ENCODE data around the gene MAGI2. TPM values are rescaled to one million over a fixed set of nuclear protein-coding genes. Genes with fewer than 3 reads are reported as not detected.

MAGI2 gene
- total RNA-seq, 1 experiment from 2014 or later = 0.52 TPM

GRCh38 chr7:78261739-78262138, 1191.7 kb downstream of the MAGI2 start:
- H3K4me1 Mint-ChIP-seq (ENCODE audit: low read depth, unreplicated experiment) = no peaks in the 10 kb centered on the region
- intact Hi-C loops (cut with micrococcal nuclease; ENCODE audit: unreplicated experiment) = no loop called here
- CTCF ChIA-PET = no interaction called here
- no peak for TF ChIP-seq CTCF (IDR thresholded peaks at IDR 0.05; ENCODE audit: unreplicated experiment)
- no peak overlapping the region for H3K4me3 Mint-ChIP-seq (ENCODE audit: low read depth, unreplicated experiment)
- no peaks in the 10 kb centered on the region for H3K36me3 Mint-ChIP-seq (ENCODE audit: insufficient read depth, unreplicated experiment)
- no peak overlapping the region for H3K27ac Mint-ChIP-seq (ENCODE audit: unreplicated experiment)
- H3K27me3 Mint-ChIP-seq (ENCODE audit: unreplicated experiment) = peaks cover 16% of the 10 kb centered on the region
- no peaks in the 10 kb centered on the region for H3K9me3 Mint-ChIP-seq (ENCODE audit: low read depth, unreplicated experiment)
- BruUV-seq (replicated peaks) = no TSS peak
- no peak for DNase-seq

- Mint-ChIP-seq H3K9me3 (ENCODE audit: low read depth, unreplicated experiment) (no peaks in the 10 kb centered on the region), H3K36me3 (ENCODE audit: insufficient read depth, unreplicated experiment) (no peaks in the 10 kb centered on the region), H3K27ac (ENCODE audit: unreplicated experiment) (no peak overlapping the region), H3K27me3 (ENCODE audit: unreplicated experiment) (peaks cover 16% of the 10 kb centered on the region), H3K4me1 (ENCODE audit: low read depth, unreplicated experiment) (no peaks in the 10 kb centered on the region), H3K4me3 (ENCODE audit: low read depth, unreplicated experiment) (no peak overlapping the region)
- intact Hi-C loops (cut with micrococcal nuclease; ENCODE audit: unreplicated experiment) = no loop called here
- CTCF ChIA-PET = interaction anchor here (0.5 kb wide), 1 partner anchor 19 kb away, joined by 6 read pairs; no protein-coding TSS in a partner anchor
- BruUV-seq (replicated peaks) = no TSS peak
- no peak for TF ChIP-seq CTCF (IDR thresholded peaks at IDR 0.05; ENCODE audit: unreplicated experiment)
- DNase-seq = no peak
Observed at GRCh38 chr7:78261302-78261701, 1192.2 kb downstream of the MAGI2 start.

- TF ChIP-seq CTCF (IDR thresholded peaks at IDR 0.05; ENCODE audit: unreplicated experiment) = no peak
- no peaks in the 10 kb centered on the region for H3K36me3 Mint-ChIP-seq (ENCODE audit: insufficient read depth, unreplicated experiment)
- CTCF ChIA-PET = interaction anchor here (0.5 kb wide), 1 partner anchor 18 kb away, joined by 6 read pairs; no protein-coding TSS in a partner anchor
Observed at GRCh38 chr7:78260826-78261225, 1192.6 kb downstream of the MAGI2 start.

DNA sequence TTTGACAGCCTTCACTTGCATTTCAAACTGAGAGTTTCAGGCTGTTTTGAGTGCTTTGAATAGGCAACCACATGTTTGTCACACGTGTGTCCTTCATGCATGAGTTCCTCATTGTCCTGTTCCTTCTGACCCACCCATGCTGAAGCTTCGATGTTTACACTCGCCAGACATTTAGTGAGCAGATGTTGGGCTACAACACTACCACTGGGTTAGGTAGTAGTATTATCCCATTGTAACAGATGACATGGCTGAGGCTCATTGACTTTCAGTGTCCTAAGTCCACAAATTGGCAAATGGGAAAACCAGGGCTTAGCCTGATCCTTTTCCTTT, 1198.8 kb downstream of the MAGI2 start:
- H3K27ac Mint-ChIP-seq (ENCODE audit: unreplicated experiment) = no peak overlapping the region
- BruUV-seq (replicated peaks) = no TSS peak

More at GRCh38 chr7:78260826-78261225, 1192.6 kb downstream of the MAGI2 start:
- H3K4me1 Mint-ChIP-seq (ENCODE audit: low read depth, unreplicated experiment) = no peaks in the 10 kb centered on the region
- intact Hi-C loops (cut with micrococcal nuclease; ENCODE audit: unreplicated experiment) = no loop called here
- H3K27me3 Mint-ChIP-seq (ENCODE audit: unreplicated experiment) = peaks cover 16% of the 10 kb centered on the region
- H3K4me3 Mint-ChIP-seq (ENCODE audit: low read depth, unreplicated experiment) = no peak overlapping the region
- DNase-seq = no peak
- H3K27ac Mint-ChIP-seq (ENCODE audit: unreplicated experiment) = no peak overlapping the region
- no TSS peak for BruUV-seq (replicated peaks)
- no peaks in the 10 kb centered on the region for H3K9me3 Mint-ChIP-seq (ENCODE audit: low read depth, unreplicated experiment)

More for the DNA sequence above, 1198.8 kb downstream of the MAGI2 start:
- no peaks in the 10 kb centered on the region for H3K4me1 Mint-ChIP-seq (ENCODE audit: low read depth, unreplicated experiment)
- H3K9me3 Mint-ChIP-seq (ENCODE audit: low read depth, unreplicated experiment) = no peaks in the 10 kb centered on the region
- H3K36me3 Mint-ChIP-seq (ENCODE audit: insufficient read depth, unreplicated experiment) = no peaks in the 10 kb centered on the region
- H3K27me3 Mint-ChIP-seq (ENCODE audit: unreplicated experiment) = no peaks in the 10 kb centered on the region
- CTCF ChIA-PET = no interaction called here
- DNase-seq = no peak
- intact Hi-C loops (cut with micrococcal nuclease; ENCODE audit: unreplicated experiment) = no loop called here
- TF ChIP-seq CTCF (IDR thresholded peaks at IDR 0.05; ENCODE audit: unreplicated experiment) = no peak
- H3K4me3 Mint-ChIP-seq (ENCODE audit: low read depth, unreplicated experiment) = no peak overlapping the region
